CD4-positive, alpha-beta T cell (primary cell): Measurements from ENCODE around the gene HDAC4. TPM values are rescaled to one million over a fixed set of nuclear protein-coding genes. Genes with fewer than 3 reads are reported as not detected.

ENCODE experiments used
- ATAC-seq: fragments of 200-7000 bp; cut with Tn5 transposase; one replicate; pipeline ENCODE4 v1.10.0; 2022; ENCODE audit warnings: mild to moderate bottlenecking; ENCODE audit not compliant: poor library complexity
- CTCF ChIA-PET: fragments of 350-600 bp; sonication (Branson Sonifier 250); formaldehyde crosslinking; loops from one replicate; lab custom pipeline; 2021; ENCODE audit warnings: antibody characterized with exemption, inconsistent platforms; lab: Charles Lee
- POLR2A ChIA-PET: fragments of 350-600 bp; sonication (Branson Sonifier 250); formaldehyde crosslinking; loops from one replicate; lab custom pipeline; 2021; ENCODE audit warnings: antibody characterized with exemption, inconsistent platforms; lab: Charles Lee
- DNase-seq, 14 experiments: peaks; one replicate each; pipeline ENCODE4 v3.0.0-alpha.2; 2013 to 2020; ENCODE audit warnings: mixed read lengths in 2 of 14
- H3K27ac ChIP-seq, 2 donors: one replicate each; pipeline versions ENCODE4 v1.5.1 to v1.7.0; 2013; ENCODE audit warnings: low read length in 2 of 2, low read depth in 1 of 2, mild to moderate bottlenecking in 1 of 2
- H3K27me3 ChIP-seq, 2 experiments: 1 replicate in 1 of 2; 2 replicates in 1 of 2; pipeline versions ENCODE4 v1.6.1 to v1.7.0; 2013; ENCODE audit warnings: low read length in 2 of 2, control low read depth in 1 of 2, mild to moderate bottlenecking in 1 of 2, moderate library complexity in 1 of 2; ENCODE audit not compliant: insufficient read depth in 2 of 2, control insufficient read depth in 1 of 2
- H3K36me3 ChIP-seq: one replicate; pipeline ENCODE4 v1.6.1; 2013; ENCODE audit warnings: low read length, control low read depth; ENCODE audit not compliant: insufficient read depth
- H3K4me1 ChIP-seq: one replicate; pipeline ENCODE4 v1.6.1; 2013; ENCODE audit warnings: low read length, control low read depth; ENCODE audit not compliant: insufficient read depth
- H3K4me3 ChIP-seq: one replicate; pipeline ENCODE4 v1.5.1; 2013; ENCODE audit warnings: mild to moderate bottlenecking, low read length, moderate library complexity
- H3K9me3 ChIP-seq, 2 experiments: 1 replicate in 1 of 2; 2 replicates in 1 of 2; pipeline versions ENCODE4 v1.6.1 to v1.7.0; 2013; ENCODE audit warnings: low read length in 2 of 2, mild to moderate bottlenecking in 2 of 2, control low read depth in 1 of 2, moderate library complexity in 1 of 2; ENCODE audit not compliant: control insufficient read depth in 1 of 2, insufficient read depth in 1 of 2
- H3K27ac Mint-ChIP-seq: one replicate; pipeline ENCODE4 v1.8.0; 2020; ENCODE audit warnings: mixed read lengths
- H3K27me3 Mint-ChIP-seq: one replicate; pipeline ENCODE4 v1.8.0; 2021; ENCODE audit warnings: mixed read lengths
- H3K36me3 Mint-ChIP-seq: one replicate; pipeline ENCODE4 v1.8.0; 2021; ENCODE audit warnings: low read depth, mixed read lengths
- H3K4me1 Mint-ChIP-seq: one replicate; pipeline ENCODE4 v1.8.0; 2021; ENCODE audit warnings: low read depth, mixed read lengths
- H3K4me3 Mint-ChIP-seq: one replicate; pipeline ENCODE4 v1.8.0; 2020; ENCODE audit warnings: mild to moderate bottlenecking, mixed read lengths
- H3K9me3 Mint-ChIP-seq: one replicate; pipeline ENCODE4 v1.8.0; 2020; ENCODE audit warnings: mixed read lengths
- CTCF ChIP-seq: fragments of 200-600 bp; IDR thresholded peaks from one replicate; pipeline ENCODE4 v1.8.0; 2022; ENCODE audit warnings: antibody characterized with exemption, mild to moderate bottlenecking
- intact Hi-C, 2 experiments: fragments of 100-400 bp; cut with DNase I in 1 of 2; cut with micrococcal nuclease in 1 of 2; formaldehyde crosslinking; loops; one replicate each; pipeline versions ENCODE4 v1.15.1 to v1.9.0; 2023 to 2025; cut with DNase I, micrococcal nuclease
- total RNA-seq, 174 experiments: library from RNA in 2 of 174; stranded (reverse) in 2 of 174; gene quantifications; one replicate each; pipeline ENCODE4 v1.2.3 and lab custom pipeline; 2021 to 2026

Gene HDAC4
- total RNA-seq, 2 experiments from 2014 or later, result 45.3 to 49.2 TPM

GRCh38 chr2:239266779-239267287 lies 134.0 kb downstream of the HDAC4 start:
- no peaks in the 10 kb centered on the region for H3K27me3 Mint-ChIP-seq
- TF ChIP-seq CTCF, result no peak
- H3K4me1 ChIP-seq, result peaks cover 84% of the 10 kb centered on the region
- CTCF ChIA-PET, result interaction anchor here (0.6 to 2.2 kb wide), 40 partner anchors 9 to 618 kb away, joined by 3 to 79 read pairs (median 5); partner anchors contain the start of gene HDAC4
- no peaks in the 10 kb centered on the region for H3K9me3 ChIP-seq
- peak overlapping the region; percentile 68 for H3K4me3 ChIP-seq
- H3K27ac ChIP-seq, result peak overlapping the region; percentile 73 to 83
- peaks cover 2% of the 10 kb centered on the region for H3K36me3 ChIP-seq
- POLR2A ChIA-PET, result interaction anchor here (1.0 to 5.9 kb wide), 25 partner anchors 8 to 135 kb away, joined by 4 to 87 read pairs (median 6); partner anchors contain the start of gene HDAC4
- no peaks in the 10 kb centered on the region for H3K36me3 Mint-ChIP-seq
- peak overlapping the region; percentile 95 for H3K27ac Mint-ChIP-seq
- ATAC-seq (no peak), DNase-seq (peak in 2 of 14 experiments; percentile 14 to 38)
- H3K4me3 Mint-ChIP-seq, result peak overlapping the region; percentile 91
- intact Hi-C loops, result loop anchor here (1.0 to 10.0 kb wide), 15 partner anchors 8 to 725 kb away; no protein-coding TSS in a partner anchor
- H3K9me3 Mint-ChIP-seq, result no peaks in the 10 kb centered on the region
- peaks cover 81% of the 10 kb centered on the region for H3K4me1 Mint-ChIP-seq
- H3K27me3 ChIP-seq, result no peaks in the 10 kb centered on the region

- peak in 1 of 14 experiments; percentile 33 for DNase-seq
- no peak for ATAC-seq
- Histone ChIP-seq H3K36me3 (peaks cover 4% of the 10 kb centered on the region), H3K27me3 (no peaks in the 10 kb centered on the region), H3K27ac (peak overlapping the region; percentile 73 to 83), H3K4me1 (peaks cover 89% of the 10 kb centered on the region), H3K4me3 (peak overlapping the region; percentile 68), H3K9me3 (no peaks in the 10 kb centered on the region)
- POLR2A ChIA-PET, result interaction anchor here (0.7 to 5.9 kb wide), 16 partner anchors 9 to 135 kb away, joined by 3 to 87 read pairs (median 10); partner anchors contain the start of gene HDAC4
- H3K9me3 Mint-ChIP-seq, result no peaks in the 10 kb centered on the region
- H3K36me3 Mint-ChIP-seq, result no peaks in the 10 kb centered on the region
- intact Hi-C loops, result loop anchor here (2.0 to 10.0 kb wide), 8 partner anchors 60 to 726 kb away; no protein-coding TSS in a partner anchor
- peak overlapping the region; percentile 95 for H3K27ac Mint-ChIP-seq
- peak overlapping the region; percentile 91 for H3K4me3 Mint-ChIP-seq
- CTCF ChIA-PET, result interaction anchor here (1.0 to 2.3 kb wide), 7 partner anchors 9 to 132 kb away, joined by 3 to 41 read pairs (median 5); no protein-coding TSS in a partner anchor
- peaks cover 81% of the 10 kb centered on the region for H3K4me1 Mint-ChIP-seq
- H3K27me3 Mint-ChIP-seq, result no peaks in the 10 kb centered on the region
- no peak for TF ChIP-seq CTCF
These were observed 134.4 kb downstream of the HDAC4 start for GRCh38 chr2:239266434-239266766.

- Mint-ChIP-seq H3K36me3 (no peaks in the 10 kb centered on the region), H3K9me3 (no peaks in the 10 kb centered on the region), H3K4me3 (peak overlapping the region; percentile 91), H3K27me3 (no peaks in the 10 kb centered on the region), H3K27ac (peak overlapping the region; percentile 95), H3K4me1 (peaks cover 86% of the 10 kb centered on the region)
- ChIA-PET POLR2A (interaction anchor here (0.7 to 5.9 kb wide), 12 partner anchors 9 to 136 kb away, joined by 3 to 87 read pairs (median 14); partner anchors contain the start of gene HDAC4), CTCF (interaction anchor here (0.7 to 2.3 kb wide), 6 partner anchors 9 to 132 kb away, joined by 3 to 41 read pairs (median 4); no protein-coding TSS in a partner anchor)
- DNase-seq (peak in 3 of 14 experiments; percentile 4 to 35 (median 28)), ATAC-seq (no peak)
- Histone ChIP-seq H3K27ac (peak overlapping the region; percentile 73 to 83), H3K9me3 (no peaks in the 10 kb centered on the region), H3K27me3 (no peaks in the 10 kb centered on the region), H3K4me1 (peaks cover 94% of the 10 kb centered on the region), H3K4me3 (peak overlapping the region; percentile 68), H3K36me3 (peaks cover 4% of the 10 kb centered on the region)
- intact Hi-C loops, result loop anchor here (1.0 to 10.0 kb wide), 10 partner anchors 35 to 726 kb away; no protein-coding TSS in a partner anchor
- TF ChIP-seq CTCF, result peak; percentile 3
These were observed 135.0 kb downstream of the HDAC4 start for GRCh38 chr2:239265681-239266433.
